ENCODE results near the gene PMM2. TPM values are rescaled to one million over a fixed set of nuclear protein-coding genes. Genes with fewer than 3 reads are reported as not detected.

PMM2 gene
- total RNA-seq, 1 experiment from 2014 or later = 36.5 TPM

- Histone ChIP-seq H3K36me3 (replicated peaks; ENCODE audit: control insufficient read depth, insufficient read depth, low read length) (peaks cover 8% of the 10 kb centered on the region), H3K4me3 (ENCODE audit: insufficient read depth, low read depth, low read length) (no peak overlapping the region), H3K27me3 (ENCODE audit: control insufficient read depth, insufficient read depth, low read length) (no peaks in the 10 kb centered on the region)
- DNase-seq = no peak
Measured at GRCh38 chr16:8886593-8887430, 89.2 kb downstream of the PMM2 start.

- H3K36me3 ChIP-seq (replicated peaks; ENCODE audit: control insufficient read depth, insufficient read depth, low read length) = peaks cover 11% of the 10 kb centered on the region
- H3K4me3 ChIP-seq (ENCODE audit: insufficient read depth, low read depth, low read length) = no peak overlapping the region
- DNase-seq = no peak
- H3K27me3 ChIP-seq (ENCODE audit: control insufficient read depth, insufficient read depth, low read length) = no peaks in the 10 kb centered on the region
Measured at GRCh38 chr16:8887431-8887765, 89.8 kb downstream of the PMM2 start.

- Histone ChIP-seq H3K4me3 (ENCODE audit: insufficient read depth, low read depth, low read length) (no peak overlapping the region), H3K27me3 (ENCODE audit: control insufficient read depth, insufficient read depth, low read length) (no peaks in the 10 kb centered on the region), H3K36me3 (replicated peaks; ENCODE audit: control insufficient read depth, insufficient read depth, low read length) (peaks cover 11% of the 10 kb centered on the region)
- DNase-seq = no peak
Measured at GRCh38 chr16:8887952-8888560, 90.4 kb downstream of the PMM2 start.

- no peaks in the 10 kb centered on the region for H3K27me3 ChIP-seq (ENCODE audit: control insufficient read depth, insufficient read depth, low read length)
- no peak for DNase-seq
- H3K4me3 ChIP-seq (ENCODE audit: insufficient read depth, low read depth, low read length) = no peak overlapping the region
Measured at GRCh38 chr16:8888951-8889892, 91.6 kb downstream of the PMM2 start.

GRCh38 chr16:8889893-8890548 is 92.4 kb downstream of the PMM2 start:
- H3K4me3 ChIP-seq (ENCODE audit: insufficient read depth, low read depth, low read length) = no peak overlapping the region
- peaks cover 21% of the 10 kb centered on the region for H3K36me3 ChIP-seq (replicated peaks; ENCODE audit: control insufficient read depth, insufficient read depth, low read length)
- H3K27me3 ChIP-seq (ENCODE audit: control insufficient read depth, insufficient read depth, low read length) = no peaks in the 10 kb centered on the region
- DNase-seq = no peak

More at GRCh38 chr16:8888951-8889892, 91.6 kb downstream of the PMM2 start:
- peaks cover 15% of the 10 kb centered on the region for H3K36me3 ChIP-seq (replicated peaks; ENCODE audit: control insufficient read depth, insufficient read depth, low read length)

- no peak for DNase-seq
- Histone ChIP-seq H3K36me3 (replicated peaks; ENCODE audit: control insufficient read depth, insufficient read depth, low read length) (peaks cover 24% of the 10 kb centered on the region), H3K27me3 (ENCODE audit: control insufficient read depth, insufficient read depth, low read length) (no peaks in the 10 kb centered on the region), H3K4me3 (ENCODE audit: insufficient read depth, low read depth, low read length) (no peak overlapping the region)
Measured at GRCh38 chr16:8890549-8890921, 92.9 kb downstream of the PMM2 start.

GRCh38 chr16:8892101-8892575 is 94.5 kb downstream of the PMM2 start:
- Histone ChIP-seq H3K4me3 (ENCODE audit: insufficient read depth, low read depth, low read length) (no peak overlapping the region), H3K36me3 (replicated peaks; ENCODE audit: control insufficient read depth, insufficient read depth, low read length) (peaks cover 34% of the 10 kb centered on the region), H3K27me3 (ENCODE audit: control insufficient read depth, insufficient read depth, low read length) (no peaks in the 10 kb centered on the region)
- no peak for DNase-seq

- DNase-seq = no peak
- Histone ChIP-seq H3K4me3 (ENCODE audit: insufficient read depth, low read depth, low read length) (no peak overlapping the region), H3K27me3 (ENCODE audit: control insufficient read depth, insufficient read depth, low read length) (no peaks in the 10 kb centered on the region), H3K36me3 (replicated peaks; ENCODE audit: control insufficient read depth, insufficient read depth, low read length) (peaks cover 43% of the 10 kb centered on the region)
Measured at GRCh38 chr16:8893426-8893825, 95.8 kb downstream of the PMM2 start.

GRCh38 chr16:8893976-8894690 is 96.5 kb downstream of the PMM2 start:
- H3K4me3 ChIP-seq (ENCODE audit: insufficient read depth, low read depth, low read length) = no peak overlapping the region
- DNase-seq = no peak
- no peaks in the 10 kb centered on the region for H3K27me3 ChIP-seq (ENCODE audit: control insufficient read depth, insufficient read depth, low read length)
- H3K36me3 ChIP-seq (replicated peaks; ENCODE audit: control insufficient read depth, insufficient read depth, low read length) = peaks cover 49% of the 10 kb centered on the region

GRCh38 chr16:8894736-8895334 is 97.2 kb downstream of the PMM2 start:
- H3K27me3 ChIP-seq (ENCODE audit: control insufficient read depth, insufficient read depth, low read length) = no peaks in the 10 kb centered on the region
- H3K4me3 ChIP-seq (ENCODE audit: insufficient read depth, low read depth, low read length) = no peak overlapping the region
- no peak for DNase-seq
- H3K36me3 ChIP-seq (replicated peaks; ENCODE audit: control insufficient read depth, insufficient read depth, low read length) = peaks cover 54% of the 10 kb centered on the region

GRCh38 chr16:8898660-8899318 is 101.2 kb downstream of the PMM2 start:
- Histone ChIP-seq H3K4me3 (ENCODE audit: insufficient read depth, low read depth, low read length) (no peak overlapping the region), H3K36me3 (replicated peaks; ENCODE audit: control insufficient read depth, insufficient read depth, low read length) (peaks cover 59% of the 10 kb centered on the region), H3K27me3 (ENCODE audit: control insufficient read depth, insufficient read depth, low read length) (no peaks in the 10 kb centered on the region)
- no peak for DNase-seq

Measured in H7 (cell line).